ENCODE data around the gene SNRPD1. TPM values are rescaled to one million over a fixed set of nuclear protein-coding genes. Genes with fewer than 3 reads are reported as not detected.

SNRPD1 gene
- total and polyA plus RNA-seq, 2 of the 8 experiments (the other 6 are each of a cell fraction or from before 2014, with no cell fraction given) = 59.6 to 180 TPM

DNA sequence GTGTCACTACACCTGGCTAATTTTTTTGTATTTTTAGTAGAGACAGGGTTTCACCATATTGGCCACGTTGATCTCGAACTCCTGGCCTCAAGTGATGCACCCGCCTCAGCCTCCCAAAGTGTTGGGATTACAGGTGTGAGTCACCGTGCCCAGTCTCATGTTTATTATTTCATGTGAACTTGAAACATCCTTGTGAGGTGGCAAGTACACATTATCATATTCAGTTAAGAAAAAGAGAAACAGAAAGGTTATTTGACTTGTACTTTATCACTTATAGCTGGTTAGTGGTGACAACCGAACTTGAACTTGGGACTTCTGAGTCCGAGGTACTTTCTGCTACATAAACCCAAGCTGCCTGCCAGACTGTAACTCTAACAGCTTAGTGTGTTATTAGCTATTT, 68.0 kb downstream of the SNRPD1 start (continued):
- TF ChIP-seq SIX5 (IDR thresholded peaks at IDR 0.05; ENCODE audit: low read depth, low read length) (no peak), EP300 (IDR thresholded peaks at IDR 0.05; ENCODE audit: borderline replicate concordance in 1 of 2, low read depth in 2 of 2, low read length in 2 of 2) (no peak), POU5F1 (IDR thresholded peaks at IDR 0.05; ENCODE audit: low read depth, low read length) (no peak), CEBPB (IDR thresholded peaks at IDR 0.05; ENCODE audit: low read depth, low read length) (no peak), EZH2 (IDR thresholded peaks at IDR 0.05; ENCODE audit: low read depth, low read length, severe bottlenecking) (no peak)

Data from H1 (cell line).